GM21381 (cell line): ENCODE measurements around the gene ASRGL1.

Experiments used
- ATAC-seq: cut with Tn5 transposase; IDR thresholded peaks from one replicate; pipeline ENCODE4 v1.9.1; 2021; ENCODE audit warnings: mild to moderate bottlenecking, moderate library complexity; ENCODE audit not compliant: unreplicated experiment

The ASRGL1 gene

DNA sequence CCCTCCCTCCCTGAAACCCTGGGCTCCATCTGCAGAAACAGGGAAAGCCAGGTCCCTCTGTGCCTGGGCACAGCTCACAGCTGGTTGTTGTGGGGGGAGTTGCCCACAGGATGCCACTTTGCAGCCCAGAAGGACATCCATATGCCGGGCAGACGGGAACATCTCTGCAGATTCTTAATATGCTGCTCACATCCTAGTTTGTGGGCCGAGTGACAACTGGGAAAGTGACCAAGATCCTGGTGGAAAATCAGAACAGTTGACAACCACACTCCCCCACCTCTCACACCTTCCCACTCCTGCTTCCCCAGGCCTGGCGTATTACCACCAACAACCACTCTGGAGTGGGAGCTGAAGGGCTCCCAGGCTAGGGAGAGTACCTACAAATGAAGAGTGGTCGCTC lies 74.3 kb downstream of the ASRGL1 start:
- ATAC-seq, result no peak

DNA sequence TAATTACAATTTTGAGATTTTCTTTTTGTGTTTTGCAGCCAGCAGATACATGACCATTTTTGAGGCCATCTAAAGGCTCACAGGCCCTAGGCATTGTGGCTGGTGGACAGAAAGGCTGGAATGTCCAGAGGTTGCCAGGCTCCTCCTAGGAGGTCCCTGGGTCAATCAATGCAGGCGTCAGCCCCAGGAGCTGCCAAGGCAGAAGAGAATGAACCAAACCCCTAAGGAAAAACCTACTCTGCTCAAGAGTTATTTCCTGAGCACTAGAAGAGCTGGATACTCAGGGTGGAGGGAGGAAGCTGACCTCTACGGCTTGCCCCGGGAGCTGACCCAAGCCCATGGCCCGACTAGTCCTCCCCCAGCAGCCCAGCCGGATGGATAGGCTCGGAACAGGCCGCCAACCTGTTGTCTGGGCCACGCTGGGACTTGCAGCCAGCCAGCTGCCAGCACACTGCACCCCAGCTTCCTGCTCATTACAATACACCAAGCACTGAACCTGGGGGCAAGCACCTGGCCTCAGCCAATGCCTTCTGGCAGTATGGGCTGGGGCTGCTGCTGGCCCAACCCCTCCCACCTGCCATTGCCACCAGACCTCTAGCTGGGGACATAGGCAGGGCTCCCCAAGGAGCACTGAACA lies 75.9 kb downstream of the ASRGL1 start:
- no peak for ATAC-seq

GRCh38 chr11:62416596-62416995 lies 79.3 kb downstream of the ASRGL1 start:
- no peak for ATAC-seq

- no peak for ATAC-seq
Observed at GRCh38 chr11:62418136-62418535, 80.9 kb downstream of the ASRGL1 start.

- no peak for ATAC-seq
Observed at GRCh38 chr11:62418733-62419132, 81.5 kb downstream of the ASRGL1 start, which contains the start of gene SCGB1A1. TSS of gene SCGB1A1 (plus strand) at chr11:62419033. CDS start at chr11:62419096, 63 bp downstream.

- no peak for ATAC-seq
Observed at GRCh38 chr11:62419314-62419929, 82.2 kb downstream of the ASRGL1 start.

DNA sequence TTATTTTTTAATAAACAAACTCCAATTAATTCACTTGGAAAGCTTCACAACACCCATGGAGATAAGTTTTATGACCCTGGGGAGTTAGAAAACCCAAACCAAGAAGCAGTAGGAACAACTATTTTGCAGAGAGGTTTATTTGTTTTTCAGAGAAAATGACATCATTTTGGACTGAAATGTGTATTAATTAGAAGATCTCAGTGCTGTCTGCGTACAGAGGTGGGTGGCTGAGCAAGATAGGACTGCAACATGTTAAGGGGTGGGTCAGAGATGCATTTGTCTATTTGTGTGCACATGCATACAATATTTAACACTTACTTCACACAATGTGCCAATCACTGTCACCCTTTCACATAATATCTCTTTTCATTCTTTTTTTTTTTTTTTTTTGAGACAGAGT lies 82.7 kb downstream of the ASRGL1 start:
- no peak for ATAC-seq

DNA sequence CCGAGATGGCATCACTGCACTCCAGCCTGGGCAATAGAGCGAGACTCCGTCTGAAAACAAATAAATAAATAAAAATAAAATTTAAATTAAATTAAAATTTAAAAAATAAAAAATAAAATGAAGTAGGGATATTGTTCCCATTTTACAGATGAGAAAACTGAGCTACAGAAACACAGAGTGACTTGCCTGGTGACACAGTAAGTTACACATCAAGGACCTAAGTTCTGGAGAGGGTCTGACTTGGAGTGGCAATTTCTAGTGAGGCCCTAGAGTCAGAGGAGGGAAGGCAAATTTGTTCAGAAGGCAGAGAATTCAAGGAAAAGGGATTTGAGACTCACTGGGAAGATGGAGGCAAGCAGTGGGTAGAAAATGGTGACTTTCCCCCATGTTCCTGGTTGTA lies 83.6 kb downstream of the ASRGL1 start:
- no peak for ATAC-seq

DNA sequence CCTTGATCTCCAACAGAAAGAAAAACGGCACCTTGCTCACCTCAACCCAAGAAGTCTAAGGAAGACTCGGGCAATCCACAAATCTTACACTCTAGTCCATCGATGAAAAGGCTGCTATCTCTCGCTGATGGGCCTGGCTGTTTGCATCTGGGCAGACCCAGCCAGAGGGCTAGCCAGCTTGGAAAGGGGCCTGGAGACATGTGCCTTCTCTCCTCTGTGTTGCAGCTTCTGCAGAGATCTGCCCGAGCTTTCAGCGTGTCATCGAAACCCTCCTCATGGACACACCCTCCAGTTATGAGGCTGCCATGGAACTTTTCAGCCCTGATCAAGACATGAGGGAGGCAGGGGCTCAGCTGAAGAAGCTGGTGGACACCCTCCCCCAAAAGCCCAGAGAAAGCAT lies 84.7 kb downstream of the ASRGL1 start:
- ATAC-seq, result no peak

- no peak for ATAC-seq
Observed at GRCh38 chr11:62423012-62423411, 85.8 kb downstream of the ASRGL1 start.

GRCh38 chr11:62427630-62428233 lies 90.5 kb downstream of the ASRGL1 start:
- no peak for ATAC-seq

- ATAC-seq, result no peak
Observed at GRCh38 chr11:62428871-62429560, 91.8 kb downstream of the ASRGL1 start.

GRCh38 chr11:62430425-62430824 lies 93.2 kb downstream of the ASRGL1 start:
- no peak for ATAC-seq

DNA sequence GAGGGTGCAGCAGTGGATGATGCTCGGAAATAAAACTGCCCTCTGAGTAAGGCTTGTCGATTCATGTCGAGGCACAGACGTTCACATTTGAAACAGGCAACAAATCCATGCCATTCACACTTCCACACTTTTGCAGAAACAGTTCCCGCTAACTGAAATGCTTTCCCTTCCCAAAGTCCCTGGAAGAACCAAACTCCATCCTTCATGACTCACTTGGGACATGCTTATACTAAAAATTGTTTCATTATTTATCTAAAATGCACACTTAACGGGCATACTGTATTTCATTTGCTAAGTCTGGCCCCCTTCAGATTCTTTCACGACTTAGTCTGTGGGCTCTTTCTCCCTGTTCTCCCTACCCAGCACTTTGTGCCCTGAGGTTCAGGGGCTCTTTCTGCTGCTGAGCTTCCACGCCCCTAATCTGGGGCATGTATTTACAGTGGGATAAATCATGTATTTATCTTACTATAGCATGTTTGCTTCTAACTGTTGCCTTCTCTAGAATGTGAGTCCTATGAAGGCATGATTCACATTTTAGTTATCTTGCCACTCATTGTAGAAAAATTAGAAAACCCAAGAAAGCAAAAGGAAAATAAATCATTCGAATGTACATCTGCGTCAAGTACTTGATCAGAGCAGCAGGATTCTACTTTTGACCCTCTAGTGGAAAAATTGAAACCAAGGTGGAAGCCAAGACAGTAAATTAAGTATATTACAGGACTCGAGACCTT lies 94.1 kb downstream of the ASRGL1 start:
- no peak for ATAC-seq

GRCh38 chr11:62432695-62433094 lies 95.4 kb downstream of the ASRGL1 start:
- no peak for ATAC-seq

GRCh38 chr11:62433141-62433903 lies 96.1 kb downstream of the ASRGL1 start:
- ATAC-seq, result no peak

- no peak for ATAC-seq
Observed at GRCh38 chr11:62433904-62434276, 96.6 kb downstream of the ASRGL1 start.

- no peak for ATAC-seq
Observed at GRCh38 chr11:62435846-62436660, 98.8 kb downstream of the ASRGL1 start.

GRCh38 chr11:62437616-62438015 lies 100.4 kb downstream of the ASRGL1 start:
- ATAC-seq, result no peak

GRCh38 chr11:62438641-62439040 lies 101.4 kb downstream of the ASRGL1 start:
- no peak for ATAC-seq
